A549 (cell line): ENCODE data around the gene DACT2.

ENCODE experiments used
- USF2 ChIP-seq: fragments of 450-650 bp; IDR thresholded peaks from 2 replicates; pipeline ENCODE4 v1.6.1; 2014; ENCODE audit warnings: antibody characterized with exemption
- TF ChIP-seq, protein P1 (sequence below): fragments of >200 bp; sonication (Bioruptor Twin); formaldehyde crosslinking; IDR thresholded peaks from 3 replicates; pipeline ENCODE4 v1.5.1; 2016

DNA sequence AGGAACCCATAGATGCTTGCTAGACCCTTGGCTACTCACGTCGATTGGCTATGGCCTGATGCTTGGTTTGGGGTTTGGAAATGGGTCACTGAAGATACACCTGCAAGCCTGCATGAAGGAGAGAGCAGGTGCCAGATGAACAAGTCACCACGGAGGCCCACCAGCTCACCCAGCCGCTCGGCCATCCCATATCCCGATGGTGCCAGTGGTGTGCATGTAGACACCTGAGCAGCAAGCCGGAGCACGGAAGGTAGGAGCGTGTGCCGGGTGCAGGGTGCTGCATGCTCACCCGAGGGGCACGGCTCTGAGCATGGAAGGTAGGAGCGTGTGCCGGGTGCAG, 35.9 kb downstream of the DACT2 start:
- TF ChIP-seq, protein P1, sequence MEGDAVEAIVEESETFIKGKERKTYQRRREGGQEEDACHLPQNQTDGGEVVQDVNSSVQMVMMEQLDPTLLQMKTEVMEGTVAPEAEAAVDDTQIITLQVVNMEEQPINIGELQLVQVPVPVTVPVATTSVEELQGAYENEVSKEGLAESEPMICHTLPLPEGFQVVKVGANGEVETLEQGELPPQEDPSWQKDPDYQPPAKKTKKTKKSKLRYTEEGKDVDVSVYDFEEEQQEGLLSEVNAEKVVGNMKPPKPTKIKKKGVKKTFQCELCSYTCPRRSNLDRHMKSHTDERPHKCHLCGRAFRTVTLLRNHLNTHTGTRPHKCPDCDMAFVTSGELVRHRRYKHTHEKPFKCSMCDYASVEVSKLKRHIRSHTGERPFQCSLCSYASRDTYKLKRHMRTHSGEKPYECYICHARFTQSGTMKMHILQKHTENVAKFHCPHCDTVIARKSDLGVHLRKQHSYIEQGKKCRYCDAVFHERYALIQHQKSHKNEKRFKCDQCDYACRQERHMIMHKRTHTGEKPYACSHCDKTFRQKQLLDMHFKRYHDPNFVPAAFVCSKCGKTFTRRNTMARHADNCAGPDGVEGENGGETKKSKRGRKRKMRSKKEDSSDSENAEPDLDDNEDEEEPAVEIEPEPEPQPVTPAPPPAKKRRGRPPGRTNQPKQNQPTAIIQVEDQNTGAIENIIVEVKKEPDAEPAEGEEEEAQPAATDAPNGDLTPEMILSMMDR, result no peak
- no peak for TF ChIP-seq USF2
